GM19372 (cell line): ENCODE measurements around the gene DLL4.

Source experiments
- ATAC-seq: cut with Tn5 transposase; IDR thresholded peaks from one replicate; pipeline ENCODE4 v1.9.1; 2021; ENCODE audit warnings: mild to moderate bottlenecking, low read depth, moderate library complexity; ENCODE audit not compliant: unreplicated experiment

Gene DLL4

DNA sequence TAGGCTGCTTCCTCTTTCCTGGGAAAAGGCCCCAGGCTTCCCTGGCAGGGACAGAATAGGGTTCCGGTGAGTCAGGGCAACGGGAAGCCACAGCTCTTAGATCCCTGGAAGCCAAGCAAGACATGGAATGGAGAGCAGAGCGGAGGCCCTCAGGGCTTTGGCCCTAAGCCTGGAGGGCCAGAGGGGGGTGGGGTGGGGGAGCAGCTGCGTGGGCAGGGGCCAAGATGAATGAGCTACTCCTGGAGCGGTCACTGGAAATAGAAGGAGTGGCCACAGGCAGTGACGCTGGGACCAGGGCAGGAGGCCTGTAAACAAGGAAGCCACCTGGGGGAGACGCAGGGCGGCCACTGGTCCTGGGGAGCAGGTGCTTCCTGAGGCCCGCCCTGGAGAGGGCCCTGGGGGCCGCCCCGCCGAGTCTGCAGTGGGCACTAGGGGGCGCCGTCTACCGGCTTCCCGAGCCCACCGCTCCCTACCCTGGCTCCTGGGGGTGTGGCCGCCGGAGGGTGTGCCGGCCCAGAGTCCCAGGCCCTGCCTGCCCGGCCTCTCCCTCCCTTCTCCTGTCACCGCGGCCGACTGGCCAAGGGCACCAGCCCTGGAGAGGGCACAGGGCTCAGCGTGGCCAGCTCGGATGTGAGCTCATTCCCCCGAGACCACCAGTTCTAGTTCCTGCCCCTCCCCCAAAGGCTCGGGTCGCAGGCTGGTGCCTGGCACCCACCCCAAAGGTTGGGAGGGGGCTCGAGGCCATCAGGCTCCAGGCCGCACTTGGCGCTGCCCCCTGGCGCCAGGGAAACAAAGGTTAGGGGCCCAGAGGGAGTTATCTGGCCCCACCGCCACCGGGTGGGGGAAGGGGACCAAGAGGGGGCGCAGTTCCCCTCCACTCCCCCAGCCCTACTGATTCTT is 22.8 kb upstream of the DLL4 start:
- ATAC-seq: peak; percentile 75

- no peak for ATAC-seq
Observed at GRCh38 chr15:40906991-40907802, 21.9 kb upstream of the DLL4 start.

DNA sequence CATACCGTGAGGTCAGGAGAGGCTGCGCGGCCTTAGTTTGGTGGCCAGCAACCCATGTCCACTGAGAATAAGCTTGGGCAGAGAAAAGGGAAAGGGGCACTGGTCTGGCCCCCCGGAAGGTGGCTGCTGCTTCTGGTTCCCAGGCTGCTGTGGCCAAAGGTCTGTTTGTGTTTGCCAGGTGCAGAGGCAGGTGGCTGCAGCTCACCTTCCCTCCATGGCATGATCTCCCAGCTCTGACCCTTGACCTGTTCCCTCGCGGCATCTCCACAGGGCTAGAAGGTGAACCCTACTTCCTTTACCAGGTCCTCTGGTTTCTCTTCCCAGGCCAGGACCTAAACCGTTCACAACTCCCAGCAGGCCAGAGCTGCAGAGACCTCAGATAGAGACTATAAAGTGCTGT is 21.0 kb upstream of the DLL4 start:
- ATAC-seq: no peak

GRCh38 chr15:40909662-40910630 is 19.2 kb upstream of the DLL4 start:
- no peak for ATAC-seq

DNA sequence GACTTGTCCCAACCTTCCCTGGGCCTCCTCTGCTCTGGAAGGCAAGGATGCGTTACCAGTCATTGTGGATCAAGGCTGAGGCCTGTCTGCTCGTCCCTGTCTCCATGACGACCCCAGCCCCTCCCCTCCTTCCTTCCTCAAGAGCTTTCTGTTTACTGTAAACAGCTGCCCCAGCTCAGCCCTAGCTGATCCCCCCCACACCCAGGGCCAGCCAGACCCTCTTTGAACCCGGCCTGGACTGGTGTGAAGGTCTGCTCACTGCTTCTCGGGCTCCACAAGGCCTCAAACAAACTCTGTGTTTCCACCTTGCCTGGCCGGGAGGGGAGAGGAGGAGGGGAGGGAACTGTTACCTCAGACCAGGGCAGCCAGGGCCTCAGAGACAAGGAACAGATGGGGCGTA is 18.0 kb upstream of the DLL4 start:
- no peak for ATAC-seq

GRCh38 chr15:40911693-40912092 is 17.4 kb upstream of the DLL4 start:
- ATAC-seq: no peak

GRCh38 chr15:40912478-40912877 is 16.7 kb upstream of the DLL4 start:
- no peak for ATAC-seq

- ATAC-seq: no peak
Observed at GRCh38 chr15:40914013-40914412, 15.1 kb upstream of the DLL4 start.

- no peak for ATAC-seq
Observed at GRCh38 chr15:40914486-40914885, 14.7 kb upstream of the DLL4 start.

DNA sequence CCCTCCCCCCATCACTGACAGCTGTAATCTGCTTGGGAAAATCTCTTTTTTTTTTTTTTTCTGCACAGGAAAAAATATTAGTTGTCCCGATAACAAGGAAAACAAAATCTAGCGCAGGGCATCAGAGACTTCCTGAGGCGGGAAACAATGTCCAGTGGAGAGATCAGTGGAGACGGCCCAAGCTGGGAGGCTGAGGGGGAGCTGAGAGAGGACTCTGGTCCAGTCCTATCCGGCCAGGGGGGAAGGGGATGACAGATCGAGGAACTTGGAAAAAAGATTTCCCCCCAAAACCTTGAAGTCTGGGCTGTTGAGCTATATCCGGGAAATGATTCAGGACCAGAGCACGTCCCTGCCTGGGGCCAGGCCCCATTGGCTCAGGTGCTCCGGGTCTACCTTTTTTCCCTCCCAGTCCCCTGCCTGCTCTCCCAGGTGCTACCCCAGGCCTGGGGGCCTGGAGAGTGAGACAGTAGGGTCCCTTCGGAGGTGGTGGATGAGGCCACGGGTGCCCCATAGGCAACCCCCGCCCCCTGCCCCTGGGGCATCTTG is 14.0 kb upstream of the DLL4 start:
- no peak for ATAC-seq

DNA sequence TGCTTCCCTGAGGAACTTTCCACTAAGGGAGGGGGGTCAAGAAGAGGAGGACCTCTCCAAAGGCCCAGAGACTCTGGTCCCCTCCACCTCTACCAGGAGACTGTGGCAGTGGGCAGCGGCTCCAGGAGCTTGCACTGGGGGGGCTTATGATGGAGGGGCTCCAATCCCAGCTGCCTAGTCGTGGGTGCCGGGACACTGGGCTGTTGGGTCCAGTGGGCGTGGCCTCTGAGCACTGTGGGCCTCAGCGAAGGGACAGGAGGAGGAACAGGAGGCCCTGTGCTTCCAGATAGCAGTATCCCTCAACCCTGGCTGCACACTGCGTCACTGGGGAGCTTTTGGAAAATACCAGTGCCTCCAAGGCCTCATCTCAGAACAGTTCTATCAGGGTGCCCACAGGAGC is 13.5 kb upstream of the DLL4 start:
- ATAC-seq: no peak

DNA sequence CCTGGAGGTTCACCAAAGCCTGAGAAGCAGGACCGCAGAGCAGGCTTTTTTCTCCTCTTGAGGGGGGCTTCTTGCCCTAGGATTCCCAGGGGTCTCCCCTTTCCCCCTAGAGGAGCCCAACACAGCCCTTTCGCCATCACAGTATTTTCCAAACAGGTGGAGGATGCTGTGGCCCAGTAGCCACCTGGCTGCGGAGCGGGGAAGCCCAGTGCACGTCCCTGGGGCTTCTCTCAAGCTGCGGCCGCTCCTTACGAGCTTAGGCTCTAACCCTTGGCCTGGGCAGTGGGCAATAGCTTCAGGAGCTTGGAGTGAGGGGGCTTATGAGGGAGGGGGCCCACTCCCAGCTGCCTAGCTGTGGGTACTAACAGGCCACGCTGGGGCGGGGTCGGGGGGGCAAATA is 11.6 kb upstream of the DLL4 start:
- ATAC-seq: no peak

DNA sequence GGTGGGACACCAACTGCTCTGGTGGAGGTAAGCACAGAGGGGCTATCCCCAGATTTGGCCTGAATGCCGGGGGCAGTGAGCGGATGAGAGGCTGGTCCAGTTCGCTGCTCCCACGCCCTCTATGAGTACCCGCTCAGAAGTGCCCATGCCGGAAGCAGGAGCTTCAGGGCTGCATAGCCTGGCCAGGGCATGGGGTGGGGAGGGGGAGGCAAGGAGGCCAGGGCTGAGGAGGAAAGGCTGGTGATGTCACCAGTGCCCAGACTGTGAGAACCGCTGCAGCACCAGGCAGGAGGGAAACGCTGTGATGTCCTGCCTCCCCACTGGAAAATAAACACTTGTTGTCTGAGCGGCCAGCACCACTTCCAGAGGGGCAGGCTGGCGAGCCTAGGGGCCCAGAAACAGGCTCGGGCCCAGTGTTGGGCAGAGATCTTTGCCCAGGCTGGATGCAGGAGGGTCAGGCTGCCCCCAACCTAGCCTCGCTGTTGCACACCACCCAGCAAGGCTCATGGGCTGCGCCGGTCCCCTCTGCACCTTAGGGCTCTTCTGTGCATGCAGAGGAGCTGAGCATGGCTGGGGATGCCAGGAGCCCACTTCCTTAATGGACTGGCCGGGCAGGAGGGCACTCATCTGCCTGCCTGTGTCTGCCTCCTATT is 10.9 kb upstream of the DLL4 start:
- ATAC-seq: no peak

GRCh38 chr15:40918799-40919392 is 10.2 kb upstream of the DLL4 start:
- ATAC-seq: no peak

- ATAC-seq: no peak
Observed at GRCh38 chr15:40921949-40922607, 7.1 kb upstream of the DLL4 start.

DNA sequence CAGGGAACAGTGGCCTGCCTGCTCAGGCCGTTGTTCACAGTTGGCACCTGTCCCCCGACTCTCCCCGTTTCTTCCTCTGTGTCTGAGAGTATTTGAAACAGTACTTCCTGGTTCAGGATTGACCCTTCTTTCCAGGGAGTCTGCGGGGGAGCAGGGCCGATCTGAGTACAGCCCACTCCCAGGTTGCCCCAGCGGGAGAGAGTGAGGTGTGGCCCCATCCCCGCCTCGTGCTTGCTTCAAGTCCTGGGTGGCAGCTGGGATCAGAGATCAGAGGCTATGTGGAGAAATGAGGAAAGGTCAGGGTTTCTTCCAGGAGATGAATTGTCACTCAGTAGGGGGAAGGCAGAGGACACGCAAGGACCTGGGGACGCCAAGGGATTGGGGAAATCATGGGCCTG is 6.5 kb upstream of the DLL4 start:
- no peak for ATAC-seq

- no peak for ATAC-seq
Observed at GRCh38 chr15:40923551-40923950, 5.6 kb upstream of the DLL4 start.

DNA sequence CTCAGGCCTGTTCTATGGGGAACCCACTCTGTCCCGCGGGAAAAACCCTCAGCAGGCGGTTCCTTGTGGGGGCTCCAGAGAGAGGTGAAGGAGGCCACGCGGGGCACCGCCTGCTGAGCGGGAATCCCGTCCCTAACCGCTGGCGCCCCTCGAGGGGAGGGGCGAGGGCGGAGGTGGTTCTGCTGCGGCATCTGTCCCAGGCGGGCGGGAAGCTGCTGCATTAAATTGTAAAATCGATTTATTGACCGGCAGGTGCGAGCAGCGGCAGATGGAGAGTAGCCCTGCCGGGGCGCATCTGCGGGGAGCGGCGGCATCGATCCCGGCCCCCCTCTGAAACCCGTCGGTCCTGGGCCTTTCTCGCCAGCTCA is 3.7 kb upstream of the DLL4 start:
- no peak for ATAC-seq
